GM21737 (cell line): ENCODE data around the gene TSPAN6.

ENCODE experiments used
- ATAC-seq: cut with Tn5 transposase; IDR thresholded peaks from one replicate; pipeline ENCODE4 v1.9.1; 2021; ENCODE audit warnings: mild to moderate bottlenecking, moderate library complexity; ENCODE audit not compliant: unreplicated experiment

The TSPAN6 gene

GRCh38 chrX:100636321-100636991, at the start of gene TSPAN6:
TSPAN6 (minus strand) TSS chrX:100636806; CDS start chrX:100636694, 112 bp downstream.
- ATAC-seq: peak; percentile 78

GRCh38 chrX:100685997-100686305, 49.3 kb upstream of the TSPAN6 start:
- no peak for ATAC-seq

GRCh38 chrX:100685284-100685996, 48.8 kb upstream of the TSPAN6 start:
- peak; percentile 68 for ATAC-seq

GRCh38 chrX:100682939-100683338, 46.3 kb upstream of the TSPAN6 start:
- no peak for ATAC-seq

- ATAC-seq: no peak
Measured at GRCh38 chrX:100681599-100681998, 45.0 kb upstream of the TSPAN6 start.

- ATAC-seq: no peak
Measured at GRCh38 chrX:100680756-100681155, 44.1 kb upstream of the TSPAN6 start.

GRCh38 chrX:100677611-100678181, 41.1 kb upstream of the TSPAN6 start:
- ATAC-seq: no peak

GRCh38 chrX:100674705-100675104, 38.1 kb upstream of the TSPAN6 start:
- ATAC-seq: no peak

- ATAC-seq: no peak
Measured at GRCh38 chrX:100673397-100673953, 36.9 kb upstream of the TSPAN6 start.

- no peak for ATAC-seq
Measured at GRCh38 chrX:100672966-100673365, 36.4 kb upstream of the TSPAN6 start.

- no peak for ATAC-seq
Measured at GRCh38 chrX:100663642-100664041, 27.0 kb upstream of the TSPAN6 start.

- no peak for ATAC-seq
Measured at GRCh38 chrX:100662796-100663195, 26.2 kb upstream of the TSPAN6 start.

- ATAC-seq: no peak
Measured at GRCh38 chrX:100662170-100662569, 25.6 kb upstream of the TSPAN6 start.

GRCh38 chrX:100659431-100660137, 23.0 kb upstream of the TSPAN6 start:
- ATAC-seq: no peak

- no peak for ATAC-seq
Measured at GRCh38 chrX:100658941-100659381, 22.4 kb upstream of the TSPAN6 start.

GRCh38 chrX:100654261-100654660, 17.7 kb upstream of the TSPAN6 start:
- no peak for ATAC-seq

- no peak for ATAC-seq
Measured at GRCh38 chrX:100652266-100652665, 15.7 kb upstream of the TSPAN6 start.

GRCh38 chrX:100650841-100651240, 14.2 kb upstream of the TSPAN6 start:
- ATAC-seq: no peak

- no peak for ATAC-seq
Measured at GRCh38 chrX:100649550-100650356, 13.1 kb upstream of the TSPAN6 start.
